GM12874 (cell line): Measurements from ENCODE around the gene METAP1.

Source experiments
- CTCF ChIP-seq: IDR thresholded peaks from 2 replicates; pipeline ENCODE4 v1.5.1; 2011; ENCODE audit warnings: low read depth, mild to moderate bottlenecking, control low read depth, low read length, moderate library complexity; ENCODE audit not compliant: insufficient read depth

Gene METAP1

GRCh38 chr4:99090481-99091215 is 95.1 kb downstream of the METAP1 start:
- no peak for TF ChIP-seq CTCF

- no peak for TF ChIP-seq CTCF
Observed at GRCh38 chr4:99091216-99091575, 95.7 kb downstream of the METAP1 start.

- no peak for TF ChIP-seq CTCF
Observed at GRCh38 chr4:99099311-99099710, 103.8 kb downstream of the METAP1 start.

- TF ChIP-seq CTCF, result no peak
Observed at GRCh38 chr4:99100876-99101275, 105.4 kb downstream of the METAP1 start.

- TF ChIP-seq CTCF, result no peak
Observed at GRCh38 chr4:99102634-99103033, 107.1 kb downstream of the METAP1 start.

- no peak for TF ChIP-seq CTCF
Observed at GRCh38 chr4:99103166-99103565, 107.6 kb downstream of the METAP1 start.

GRCh38 chr4:99104153-99104552 is 108.6 kb downstream of the METAP1 start:
- no peak for TF ChIP-seq CTCF
